ENCODE measurements around the gene GSTA3.
"Not testable (repeated sequence)": the region's sequence is repeated elsewhere in the genome, so short reads cannot be mapped to it uniquely, and the experiment has no call there.

Gene GSTA3

DNA sequence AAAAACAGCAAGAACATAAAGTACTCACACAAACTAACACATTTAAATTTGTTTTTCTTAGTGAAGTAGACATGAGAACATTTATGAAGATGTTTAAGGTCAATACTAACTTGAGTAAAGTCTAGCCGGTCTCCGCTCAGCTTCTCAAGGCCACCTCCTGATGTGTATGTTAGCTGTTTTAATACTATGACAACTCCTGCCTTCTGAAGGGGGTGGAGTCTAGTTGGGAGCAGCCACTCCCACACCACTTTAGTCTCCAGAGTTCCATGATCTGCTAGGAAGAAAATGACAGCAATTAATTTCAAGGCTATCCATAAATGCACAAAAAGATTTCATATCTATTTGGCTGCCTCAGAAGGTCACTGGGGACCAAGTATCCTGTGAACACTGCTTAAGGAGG is at the start of gene GSTA3:
Gene GSTA3, minus strand, starts transcription at position 168 of the 400 bp plus-strand sequence. CDS start 3,864 bp downstream, outside the sequence.
- no peak for DNase-seq

DNA sequence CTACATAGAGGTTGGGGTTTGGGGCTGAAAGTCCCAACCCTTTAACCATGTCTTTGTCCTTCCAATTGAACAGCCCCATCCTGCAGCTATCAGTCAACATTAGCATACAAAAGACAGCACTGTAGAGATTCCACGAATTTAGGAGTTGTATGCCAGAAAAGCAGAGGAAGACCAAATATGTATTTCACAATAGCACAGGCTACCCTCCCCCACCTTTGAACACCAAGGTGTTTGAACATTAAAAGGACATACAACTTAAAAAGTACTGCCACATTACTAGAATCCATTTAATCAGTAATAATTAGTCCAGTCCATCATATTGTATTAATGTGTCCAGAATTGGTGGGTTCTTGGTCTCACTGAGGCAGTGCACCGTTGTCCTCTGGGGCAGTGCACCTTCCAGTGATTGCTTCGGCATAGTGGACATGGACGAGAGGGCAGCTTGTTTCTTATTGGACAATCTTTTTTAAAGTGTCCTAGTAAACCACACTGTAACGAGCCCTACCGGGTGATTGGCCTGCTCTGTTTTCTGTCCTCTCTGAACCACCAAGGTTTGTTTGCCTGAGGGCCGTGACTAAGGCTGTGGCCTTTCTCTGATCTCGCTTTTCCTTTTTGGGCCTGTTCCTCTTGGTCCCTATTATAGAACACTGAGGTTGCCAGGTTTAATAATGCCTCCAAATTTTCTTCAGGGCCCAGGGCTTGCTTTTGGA is 49.2 kb upstream of the GSTA3 start:
- DNase-seq: no peak

DNA sequence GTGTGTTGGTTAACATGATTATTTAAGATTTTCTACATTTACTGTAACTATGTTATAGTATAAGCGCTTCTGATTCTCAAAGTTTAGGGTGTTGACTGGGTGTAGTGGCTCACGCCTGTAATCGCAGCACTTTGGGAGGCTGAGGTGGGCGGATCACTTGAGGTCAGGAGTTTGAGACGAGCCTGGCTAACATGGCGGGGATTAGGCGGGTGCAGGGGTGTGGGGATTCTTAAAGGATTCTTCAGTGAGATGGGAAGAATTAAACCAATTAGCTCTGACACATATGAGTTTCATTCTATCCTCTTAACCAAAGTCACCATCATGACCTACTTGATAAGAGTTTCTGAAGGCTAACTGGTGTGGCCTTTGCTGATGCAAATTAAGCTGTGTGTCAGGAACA is 46.4 kb upstream of the GSTA3 start:
- no peak for DNase-seq

DNA sequence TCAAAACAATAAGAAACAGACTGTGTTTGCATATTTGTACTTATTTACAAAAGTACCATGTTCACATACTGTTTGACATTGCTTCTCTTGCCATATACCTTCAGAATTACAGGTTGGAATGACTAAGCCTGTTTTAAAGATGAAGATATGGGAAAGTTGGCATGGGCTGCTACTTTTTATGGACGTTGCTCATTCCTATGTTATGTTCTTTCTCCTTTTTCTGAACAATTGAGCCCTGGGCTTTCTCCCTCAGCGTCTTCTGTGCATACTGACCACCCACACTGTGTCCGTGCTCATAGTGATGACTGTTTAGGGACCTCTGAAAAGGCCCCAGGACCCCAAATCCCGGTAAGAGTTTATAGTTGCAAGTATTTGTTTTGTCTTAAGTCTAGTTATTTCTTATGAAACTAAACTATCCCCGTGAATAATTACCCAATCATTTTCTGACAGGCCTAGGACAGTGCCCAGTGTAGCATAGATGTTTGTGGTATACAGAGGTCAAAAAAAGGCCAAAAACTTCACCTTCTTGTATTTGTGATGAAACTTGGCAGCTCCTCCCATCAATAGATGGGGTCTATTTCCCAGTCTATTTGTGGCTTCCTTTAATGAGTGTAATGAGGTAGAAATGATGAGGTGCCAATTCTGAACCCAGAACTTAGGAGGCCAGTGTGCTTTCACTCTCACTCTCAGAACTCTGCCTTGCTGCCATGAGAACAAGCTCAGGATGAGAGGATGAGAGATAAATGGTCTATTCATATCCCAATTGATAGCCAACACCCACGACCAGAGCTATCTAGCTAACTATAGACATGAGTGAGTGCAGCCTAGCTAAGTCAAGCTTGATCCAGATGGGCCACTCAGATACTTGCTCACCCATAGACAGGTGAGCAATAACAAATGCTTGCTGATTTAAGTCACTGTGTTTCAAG is 44.7 kb upstream of the GSTA3 start:
- no peak for DNase-seq

DNA sequence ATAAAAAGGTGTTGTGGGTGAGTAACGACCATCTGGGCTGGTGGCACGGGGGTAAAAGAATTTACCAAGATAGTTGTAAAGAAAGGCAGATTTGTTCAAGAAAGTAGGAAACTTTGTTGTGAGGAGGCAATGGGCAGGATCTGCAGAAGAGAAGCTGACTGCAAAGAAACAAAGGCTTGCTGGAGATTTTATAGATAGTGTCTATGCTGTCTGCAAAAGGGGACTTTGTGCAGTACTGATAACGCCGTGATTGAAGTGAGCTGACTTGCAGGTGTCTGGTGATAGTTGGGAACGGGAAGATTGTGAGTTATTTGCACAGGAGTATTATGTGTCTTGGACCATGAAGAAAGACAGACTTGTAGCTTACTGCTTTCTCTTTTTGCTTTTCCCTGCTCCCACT is 36.8 kb upstream of the GSTA3 start:
- DNase-seq: no peak

DNA sequence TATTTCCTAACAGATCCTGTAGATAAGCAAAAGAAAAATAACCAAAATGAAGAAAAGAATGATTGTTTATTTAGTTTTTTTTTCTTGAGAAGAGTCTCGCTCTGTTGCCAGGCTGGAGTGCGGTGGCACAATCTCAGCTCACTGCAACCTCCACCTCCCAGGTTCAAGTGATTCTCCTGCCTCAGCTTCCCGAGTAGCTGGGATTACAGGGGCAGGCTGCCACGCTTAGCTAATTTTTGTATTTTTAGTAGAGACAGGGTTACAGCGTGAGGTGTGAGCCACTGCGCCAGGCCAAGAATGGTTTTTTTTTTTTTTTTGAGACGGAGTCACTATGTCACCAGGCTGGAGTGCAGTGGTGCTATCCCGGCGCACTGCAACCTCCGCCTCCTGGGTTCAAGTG is 33.3 kb upstream of the GSTA3 start:
- DNase-seq: not testable (repeated sequence)

DNA sequence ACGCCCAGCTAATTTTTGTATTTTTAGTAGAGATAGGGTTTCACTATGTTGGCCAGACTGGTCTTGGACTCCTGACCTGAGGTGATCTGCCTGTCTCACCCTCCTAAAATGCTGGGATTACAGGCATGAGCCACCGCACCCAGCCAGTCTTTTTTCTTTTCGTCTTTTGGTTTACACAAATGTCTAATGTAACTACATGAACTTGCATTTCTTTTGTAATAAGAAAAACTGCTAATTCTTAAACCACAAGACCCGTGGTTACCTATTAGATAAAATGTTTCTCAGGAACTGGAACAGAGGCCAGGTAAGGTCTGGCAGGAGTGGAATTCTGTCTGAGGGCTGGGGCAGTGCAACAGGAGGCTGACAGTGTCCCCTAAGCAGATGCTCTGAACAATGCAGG is 32.7 kb upstream of the GSTA3 start:
- no peak for DNase-seq

DNA sequence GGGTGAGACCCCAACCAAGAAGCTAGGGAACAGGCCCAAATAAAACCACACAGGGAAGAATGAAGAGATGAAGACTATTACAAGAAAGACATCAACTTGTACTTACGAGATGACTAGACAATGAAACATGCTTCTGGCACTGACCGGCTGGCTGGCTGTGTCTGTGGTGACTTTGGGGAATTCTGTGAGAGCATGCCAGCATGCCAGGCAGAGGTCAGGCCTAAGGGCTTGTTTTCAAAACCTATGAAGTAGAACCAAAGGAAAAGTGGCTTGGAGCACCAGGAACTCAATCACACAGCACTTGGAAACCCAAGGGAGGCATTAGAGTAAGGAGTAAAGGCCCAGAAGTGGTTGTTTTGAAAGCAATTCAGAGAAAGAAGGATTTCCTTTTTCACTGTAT is 28.4 kb upstream of the GSTA3 start:
- no peak for DNase-seq

DNA sequence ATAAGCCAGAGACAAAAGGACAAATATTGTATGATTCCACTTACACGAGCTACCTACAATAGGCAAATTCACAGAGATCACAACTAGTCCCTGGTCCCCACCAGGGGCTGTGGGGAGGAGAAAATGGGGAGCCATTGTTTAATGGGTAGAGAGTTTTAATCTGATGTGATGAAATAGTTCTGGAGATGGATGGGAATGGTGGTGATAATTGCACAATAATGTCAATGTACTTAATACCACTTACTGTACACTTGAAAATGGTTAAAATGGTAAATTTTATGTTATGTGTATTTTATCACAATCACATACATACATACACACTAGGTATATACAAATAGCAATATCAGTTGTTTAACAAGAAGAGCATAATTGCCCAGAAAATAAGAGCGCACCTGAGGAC is 24.3 kb upstream of the GSTA3 start:
- no peak for DNase-seq

DNA sequence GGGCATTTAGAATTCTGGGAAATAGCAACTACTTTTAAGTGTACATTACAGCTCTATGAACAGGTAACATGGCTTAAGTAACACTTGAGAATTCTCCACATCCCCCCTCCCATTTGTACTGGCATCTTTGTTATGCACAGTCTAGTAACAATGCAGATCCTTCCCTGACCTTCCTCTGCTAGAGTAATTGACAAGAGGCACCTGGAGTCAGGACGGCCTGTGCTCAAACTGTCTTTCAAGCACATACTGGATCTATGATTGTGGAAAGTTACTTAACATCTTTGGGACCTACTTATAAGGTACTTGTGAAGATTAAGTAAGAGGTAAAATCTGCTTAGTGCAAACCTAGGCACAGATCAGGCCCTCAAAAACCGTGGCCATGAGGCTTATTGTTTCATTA is 21.9 kb upstream of the GSTA3 start:
- DNase-seq: no peak

DNA sequence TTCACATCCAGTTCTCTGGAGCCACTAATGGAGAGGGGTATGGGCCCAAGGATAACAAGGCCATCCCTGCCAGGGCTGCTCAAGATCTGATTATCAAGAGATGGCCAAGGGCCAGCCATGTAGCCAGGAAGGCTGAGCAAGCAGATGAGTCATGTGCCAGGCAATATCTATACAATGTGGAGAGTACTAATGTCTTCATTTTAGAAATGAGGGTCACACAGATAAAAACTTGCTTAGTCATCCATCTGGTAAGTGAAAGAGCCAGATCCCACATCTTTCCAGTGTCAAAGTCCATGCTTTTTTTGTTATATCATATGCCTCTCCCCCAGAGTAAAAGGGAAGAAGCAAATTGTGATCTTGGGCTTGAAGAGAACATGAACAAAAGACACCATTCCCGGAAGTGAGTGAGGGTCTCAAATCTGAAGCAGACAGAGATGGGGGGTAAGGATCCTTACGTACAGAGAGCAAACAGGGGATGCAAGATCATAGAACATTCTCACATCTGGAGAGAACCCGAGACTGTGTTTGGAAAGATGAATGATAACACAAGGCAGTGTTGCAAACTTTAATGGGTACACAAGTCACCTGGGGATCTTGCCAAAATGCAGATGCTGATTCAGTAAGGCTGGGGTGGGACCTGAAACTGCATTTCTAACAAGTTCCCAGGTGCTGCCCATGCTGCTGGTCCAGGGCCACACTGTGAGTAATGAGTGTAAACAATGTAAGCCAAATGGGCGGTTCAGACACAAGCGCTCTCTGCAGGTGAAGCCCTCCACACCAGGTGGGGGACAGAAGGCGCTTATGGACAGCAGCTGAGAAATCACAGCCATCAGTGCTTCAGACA is 20.0 kb upstream of the GSTA3 start:
- peak; percentile 88 for DNase-seq

DNA sequence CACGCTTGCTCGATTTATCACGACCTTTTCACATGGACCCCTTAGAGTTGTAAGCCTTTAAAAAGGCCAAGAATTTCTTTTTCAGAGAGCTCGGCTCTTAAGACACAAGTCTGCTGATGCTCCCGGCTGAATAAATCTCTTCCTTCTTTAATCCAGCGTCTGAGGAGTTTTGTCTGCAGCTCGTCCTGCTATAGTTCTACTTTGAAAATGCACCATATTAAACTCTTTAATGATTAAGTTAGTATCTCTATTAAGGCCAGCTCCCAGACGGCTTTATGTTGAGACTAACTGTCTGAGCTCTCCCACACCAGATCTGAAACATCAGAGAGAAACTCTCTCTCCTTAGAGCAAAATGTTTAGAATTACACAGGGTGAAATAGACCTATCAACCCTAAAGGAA is 18.0 kb upstream of the GSTA3 start:
- no peak for DNase-seq

DNA sequence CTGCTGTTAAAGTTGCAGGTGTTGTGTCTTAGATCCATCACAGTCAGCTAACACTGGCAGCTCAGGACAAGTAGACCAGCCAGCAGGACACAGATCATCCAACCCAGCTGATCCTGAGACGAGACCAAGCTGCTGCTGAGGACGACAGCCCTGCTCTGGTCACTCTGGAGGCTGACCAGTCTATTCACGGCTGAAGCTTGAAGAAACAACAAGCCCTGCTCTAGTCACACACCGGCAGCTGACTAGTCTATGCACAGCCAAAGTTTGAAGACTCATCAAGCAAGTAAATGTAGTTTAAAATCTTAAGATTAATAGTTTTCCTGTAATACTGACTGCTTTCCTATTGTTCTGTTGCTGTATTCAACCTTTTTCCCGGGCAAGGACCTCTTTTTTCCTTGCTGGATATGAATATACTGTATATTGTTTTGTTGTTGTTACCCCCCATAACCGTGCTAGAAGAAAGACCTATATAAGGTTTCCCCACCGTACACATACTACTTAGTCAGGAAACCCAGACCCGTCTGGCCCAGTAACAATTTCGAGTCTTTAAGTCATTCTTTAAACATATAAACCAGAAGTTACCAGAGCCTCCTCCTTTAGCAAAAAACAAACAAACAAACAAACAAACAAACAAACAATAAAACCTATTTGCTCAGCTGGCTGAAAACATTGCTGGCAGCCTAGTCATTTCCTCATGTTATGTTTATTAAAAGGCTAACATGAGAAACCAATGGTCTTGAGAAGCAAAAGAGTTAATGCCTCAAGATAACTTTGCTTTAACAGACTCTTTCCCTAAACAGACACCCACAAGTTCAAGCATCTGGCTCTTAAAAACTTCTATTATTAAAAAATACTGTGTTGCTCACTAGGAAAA is 16.7 kb upstream of the GSTA3 start:
- no peak for DNase-seq

DNA sequence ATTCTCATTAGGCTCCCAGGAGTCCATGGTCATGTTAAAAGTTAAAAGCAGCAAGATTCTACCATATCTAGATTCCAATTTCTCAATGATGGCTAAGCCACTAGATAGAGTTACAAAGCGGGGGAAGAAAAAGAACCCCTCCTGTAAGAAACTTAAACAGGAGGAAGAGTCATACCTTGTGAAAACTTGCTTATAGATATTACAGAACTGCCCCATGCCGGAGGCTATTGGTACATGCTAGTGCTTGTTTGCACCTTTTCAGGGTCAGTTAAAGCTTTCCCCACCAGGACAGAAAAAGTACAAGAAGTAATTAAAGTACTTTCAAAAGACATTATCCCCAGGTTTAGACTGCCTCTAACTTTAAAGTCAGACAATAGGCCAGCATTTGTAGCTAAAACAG is 15.5 kb upstream of the GSTA3 start:
- DNase-seq: no peak

DNA sequence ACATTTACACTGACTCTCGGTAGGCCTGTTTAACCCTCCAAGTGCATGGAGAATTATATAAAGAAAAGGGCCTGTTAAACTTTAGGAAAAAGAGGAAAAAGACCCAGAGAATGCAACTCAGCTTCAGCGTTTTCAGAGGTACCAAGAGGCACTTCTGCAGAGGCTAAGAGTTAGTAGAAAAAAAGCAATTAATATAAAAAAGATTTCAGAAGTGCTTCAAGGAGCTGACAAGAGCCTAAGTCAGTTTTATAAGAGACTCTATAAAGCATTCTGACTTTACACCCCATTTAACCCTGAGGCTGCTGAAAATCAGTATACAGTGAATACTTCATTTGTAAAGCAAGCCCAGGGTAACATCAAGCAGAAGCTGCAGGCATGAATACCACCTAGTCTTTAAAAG is 14.2 kb upstream of the GSTA3 start:
- DNase-seq: not testable (repeated sequence)

DNA sequence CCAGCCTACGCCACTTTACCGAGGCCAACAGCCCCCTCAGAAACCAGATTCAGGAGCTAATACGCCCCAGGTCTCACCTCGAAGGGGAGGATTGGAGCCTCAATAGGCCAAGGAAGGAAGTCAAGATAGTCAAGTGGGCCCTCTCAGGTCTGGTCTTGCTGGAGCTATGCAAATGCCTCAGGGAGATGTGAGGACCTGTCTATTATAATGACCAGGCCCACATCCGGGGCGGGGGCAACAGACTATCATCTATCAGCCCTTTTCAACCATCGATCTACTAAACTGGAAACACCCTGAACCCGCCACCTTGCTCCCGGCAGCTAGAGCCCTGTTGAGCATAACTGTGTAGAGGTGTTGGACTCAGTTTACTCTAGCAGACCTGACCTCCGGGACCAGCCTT is 12.7 kb upstream of the GSTA3 start:
- DNase-seq: no peak

DNA sequence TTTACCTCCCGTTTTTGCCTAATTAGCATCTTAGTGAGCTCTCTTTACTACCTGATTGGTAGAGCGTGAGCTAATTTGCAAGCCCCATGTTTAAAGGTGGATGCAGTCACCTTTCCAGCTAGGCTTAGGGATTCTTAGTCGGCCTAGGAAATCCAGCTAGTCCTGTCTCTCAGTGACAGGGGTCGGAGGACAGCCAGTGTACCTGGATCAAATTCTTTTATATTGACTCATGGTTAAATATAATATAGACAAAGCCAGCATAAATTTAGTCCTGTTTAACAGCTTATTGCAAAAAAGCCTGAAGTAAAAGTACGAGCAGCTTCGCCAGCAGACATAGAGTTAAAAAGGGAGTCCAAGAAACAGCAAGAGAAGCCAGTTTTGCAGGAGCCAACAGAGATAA is 12.2 kb upstream of the GSTA3 start:
- DNase-seq: no peak

DNA sequence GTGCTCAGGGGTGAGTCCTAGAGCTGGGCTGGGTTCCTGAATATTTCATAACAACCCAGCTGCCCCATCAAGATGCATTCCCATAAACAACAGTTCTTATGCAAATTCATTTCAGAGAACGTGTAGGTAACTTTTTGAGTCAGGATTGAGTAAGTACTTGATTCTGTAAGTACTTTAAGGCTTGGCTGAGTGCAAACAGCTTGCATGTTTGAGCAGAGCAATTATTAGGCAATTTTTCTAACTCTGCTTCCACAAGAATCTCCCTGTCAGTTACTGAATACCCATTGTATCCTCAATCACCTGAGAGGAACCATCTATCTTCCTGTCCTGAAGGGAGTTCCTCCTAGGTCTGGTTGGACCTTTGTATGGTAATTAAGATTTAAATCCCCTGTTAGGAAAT is 10.0 kb upstream of the GSTA3 start:
- DNase-seq: not testable (repeated sequence)

DNA sequence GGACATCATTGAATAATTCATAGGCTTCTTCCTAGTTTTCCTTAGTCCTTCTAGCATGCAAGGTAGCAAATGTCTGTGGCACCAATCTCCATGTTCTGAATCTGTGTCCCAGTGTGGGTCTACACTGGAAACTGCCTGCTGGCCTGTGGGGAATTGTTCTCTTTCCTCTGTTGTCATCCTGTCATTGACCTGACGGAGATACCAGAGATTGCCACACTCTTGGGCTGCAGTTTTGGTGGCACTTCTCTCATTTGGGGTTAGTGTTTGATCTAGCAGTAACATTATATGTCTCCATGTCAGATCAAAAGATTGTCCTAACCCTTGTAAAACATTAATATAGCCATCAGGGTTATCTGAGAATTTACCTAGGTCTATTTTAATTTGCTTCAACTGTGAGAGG is 9.3 kb upstream of the GSTA3 start:
- not testable (repeated sequence) for DNase-seq

DNA sequence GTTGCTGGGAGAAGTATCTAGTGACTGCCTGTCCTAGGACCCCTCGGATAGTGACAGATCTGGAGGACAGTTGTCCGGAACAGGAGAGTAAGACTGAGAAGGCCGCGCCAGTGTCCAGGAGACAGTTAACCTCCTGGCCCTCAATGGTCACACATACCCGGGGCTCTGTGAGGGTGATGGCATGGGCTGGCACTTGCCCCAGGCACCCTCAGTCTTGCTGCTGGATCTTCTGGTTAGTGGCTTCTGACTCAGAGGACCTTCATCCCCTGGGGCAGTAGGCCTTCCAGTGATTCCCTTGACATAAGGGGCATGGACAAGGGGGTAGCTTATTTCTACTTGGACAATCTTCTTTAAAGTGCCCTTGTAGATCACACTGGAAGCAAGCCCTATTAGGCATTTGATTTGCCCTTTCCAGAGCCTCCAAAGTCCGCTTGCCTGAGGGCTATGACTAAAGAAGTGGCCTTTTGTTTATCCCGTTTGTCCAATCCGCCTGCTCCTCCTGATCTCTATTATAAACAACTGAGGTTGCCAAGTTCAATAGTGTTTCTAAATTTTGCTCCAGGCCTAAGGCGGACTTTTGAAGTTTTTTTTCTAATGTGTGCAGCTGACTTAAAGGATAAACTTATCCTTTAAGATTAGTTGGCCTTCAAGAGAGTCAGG is 8.7 kb upstream of the GSTA3 start:
- DNase-seq: not testable (repeated sequence)

DNA sequence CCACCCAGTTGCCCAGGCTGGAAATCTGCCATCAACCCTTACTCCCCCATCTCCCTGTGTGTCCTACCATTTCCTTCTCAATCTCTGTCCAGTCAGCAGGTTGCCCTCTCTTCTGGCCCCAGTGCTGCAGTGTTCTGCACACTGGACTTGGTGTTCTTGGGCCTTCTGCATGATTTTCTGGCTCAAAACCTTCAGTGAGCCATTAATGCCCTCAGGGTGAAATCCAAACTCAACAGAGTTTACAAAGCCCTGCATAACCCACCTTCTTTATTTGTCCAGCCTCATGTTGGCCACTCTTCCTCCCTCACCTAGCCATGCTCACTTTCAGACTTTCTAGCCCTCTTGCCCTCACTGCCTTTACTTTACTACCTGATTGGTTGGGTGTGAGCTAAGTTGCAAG is 5.0 kb upstream of the GSTA3 start:
- DNase-seq: no peak

DNA sequence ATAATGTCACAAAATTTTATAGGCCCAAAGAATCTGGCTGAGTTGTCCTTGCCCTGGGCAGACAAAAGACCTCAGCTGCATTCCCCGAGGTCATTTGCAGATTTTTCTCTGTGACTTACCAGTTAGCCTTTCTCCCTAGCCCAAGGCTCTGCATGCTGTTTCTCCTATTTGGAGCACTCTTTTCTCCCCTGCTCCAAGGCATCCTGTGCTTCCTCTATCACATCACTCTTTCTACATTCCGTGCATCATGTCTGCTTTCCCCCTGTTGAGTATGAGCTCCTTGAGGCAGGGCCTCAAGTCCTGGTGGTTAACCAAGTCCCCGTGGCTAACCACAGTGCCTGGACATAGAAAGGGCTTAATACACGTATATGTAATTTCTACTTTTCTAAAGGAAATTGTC is 593 bp upstream of the GSTA3 start:
- no peak for DNase-seq

Data from NCI-H774 (cell line).